H9 (cell line): ENCODE data around the gene SLC25A24. TPM values are rescaled to one million over a fixed set of nuclear protein-coding genes. Genes with fewer than 3 reads are reported as not detected.

Experiments
- DNase-seq: peaks from one replicate; pipeline ENCODE4 v3.0.0-alpha.2; 2017
- H2AFZ ChIP-seq: one replicate; pipeline ENCODE4 v1.6.1; 2013; ENCODE audit warnings: mild to moderate bottlenecking, low read length, control low read depth, moderate library complexity
- H2AK5ac ChIP-seq: 2 replicates; pipeline ENCODE4 v1.6.1; 2013; ENCODE audit warnings: low read length, control low read depth, mixed read lengths; ENCODE audit not compliant: insufficient read length
- H2BK120ac ChIP-seq: one replicate; pipeline ENCODE4 v1.6.1; 2013; ENCODE audit warnings: low read depth, mild to moderate bottlenecking, low read length, control low read depth, inconsistent platforms; ENCODE audit not compliant: poor library complexity, severe bottlenecking
- H2BK12ac ChIP-seq: 2 replicates; pipeline ENCODE4 v1.6.1; 2013; ENCODE audit warnings: low read length, control low read depth, mixed read lengths, low read depth; ENCODE audit not compliant: insufficient read length
- H2BK15ac ChIP-seq: 2 replicates; pipeline ENCODE4 v1.6.1; 2013; ENCODE audit warnings: low read depth, low read length, control low read depth
- H2BK20ac ChIP-seq: one replicate; pipeline ENCODE4 v1.6.1; 2013; ENCODE audit warnings: low read depth, mild to moderate bottlenecking, low read length, control low read depth, inconsistent platforms; ENCODE audit not compliant: poor library complexity, severe bottlenecking
- H2BK5ac ChIP-seq: 2 replicates; pipeline ENCODE4 v1.6.1; 2013; ENCODE audit warnings: low read length, control low read depth, mixed read lengths; ENCODE audit not compliant: insufficient read length
- H3K14ac ChIP-seq: 2 replicates; pipeline ENCODE4 v1.6.1; 2013; ENCODE audit warnings: low read length, control low read depth; ENCODE audit not compliant: insufficient read depth
- H3K18ac ChIP-seq: 2 replicates; pipeline ENCODE4 v1.6.1; 2013; ENCODE audit warnings: low read depth, mild to moderate bottlenecking, mixed read lengths, low read length, control low read depth; ENCODE audit not compliant: insufficient read length
- H3K23ac ChIP-seq: 2 replicates; pipeline ENCODE4 v1.6.1; 2013; ENCODE audit warnings: low read length, control low read depth, mixed read lengths, low read depth; ENCODE audit not compliant: insufficient read length
- H3K23me2 ChIP-seq: 2 replicates; pipeline ENCODE4 v1.6.1; 2013; ENCODE audit warnings: low read depth, mild to moderate bottlenecking, mixed read lengths, low read length, control low read depth; ENCODE audit not compliant: insufficient read length, poor library complexity, severe bottlenecking
- H3K27ac ChIP-seq: 2 replicates; pipeline ENCODE4 v1.5.1; 2013; ENCODE audit warnings: low read length, control low read depth, mixed read lengths, low read depth; ENCODE audit not compliant: insufficient read length
- H3K27me3 ChIP-seq: 2 replicates; pipeline ENCODE4 v1.6.1; 2013; ENCODE audit warnings: low read length, control low read depth, inconsistent platforms; ENCODE audit not compliant: insufficient read depth
- H3K4ac ChIP-seq: 2 replicates; pipeline ENCODE4 v1.6.1; 2013; ENCODE audit warnings: low read depth, mild to moderate bottlenecking, control low read depth, inconsistent platforms, low read length, moderate library complexity
- H3K4me1 ChIP-seq: 2 replicates; pipeline ENCODE4 v1.6.1; 2013; ENCODE audit warnings: low read length, control low read depth, inconsistent platforms; ENCODE audit not compliant: insufficient read depth
- H3K4me2 ChIP-seq: 2 replicates; pipeline ENCODE4 v1.6.1; 2013; ENCODE audit warnings: low read length, control low read depth, mixed read lengths; ENCODE audit not compliant: insufficient read length, insufficient read depth
- H3K56ac ChIP-seq: 2 replicates; pipeline ENCODE4 v1.6.1; 2013; ENCODE audit warnings: low read depth, mild to moderate bottlenecking, mixed read lengths, low read length, control low read depth; ENCODE audit not compliant: insufficient read length
- H3K79me1 ChIP-seq: 2 replicates; pipeline ENCODE4 v1.6.1; 2013; ENCODE audit warnings: low read depth, mild to moderate bottlenecking, moderate library complexity, low read length, control low read depth, inconsistent platforms; ENCODE audit not compliant: insufficient read depth, poor library complexity, severe bottlenecking
- H3K79me2 ChIP-seq: 2 replicates; pipeline ENCODE4 v1.6.1; 2013; ENCODE audit warnings: low read length, control low read depth, inconsistent platforms; ENCODE audit not compliant: insufficient read depth
- H3K9ac ChIP-seq: 2 replicates; pipeline ENCODE4 v1.6.1; 2013; ENCODE audit warnings: low read length, control low read depth, mixed read lengths; ENCODE audit not compliant: insufficient read length; ENCODE audit errors: extremely low read depth
- H3K9me3 ChIP-seq: one replicate; pipeline ENCODE4 v1.6.1; 2013; ENCODE audit warnings: low read depth, low read length, inconsistent platforms; ENCODE audit not compliant: control insufficient read depth
- H3T11ph ChIP-seq: one replicate; pipeline ENCODE4 v1.6.1; 2013; ENCODE audit warnings: mild to moderate bottlenecking, low read length, control low read depth, inconsistent platforms
- H4K20me1 ChIP-seq: one replicate; pipeline ENCODE4 v1.6.1; 2013; ENCODE audit not compliant: control insufficient read depth, insufficient read length, insufficient read depth
- H4K5ac ChIP-seq: 2 replicates; pipeline ENCODE4 v1.6.1; 2013; ENCODE audit warnings: low read depth, mild to moderate bottlenecking, mixed read lengths, low read length, control low read depth; ENCODE audit not compliant: insufficient read length
- H4K8ac ChIP-seq: replicated peaks from 2 replicates; pipeline ENCODE4 v1.6.1; 2013; ENCODE audit warnings: low read length, control low read depth, mixed read lengths, low read depth; ENCODE audit not compliant: insufficient read length
- H4K91ac ChIP-seq: 2 replicates; pipeline ENCODE4 v1.6.1; 2013; ENCODE audit warnings: low read depth, mild to moderate bottlenecking, moderate library complexity, mixed read lengths, low read length, control low read depth; ENCODE audit not compliant: insufficient read length
- H3K27ac Mint-ChIP-seq, 3 experiments: 2 replicates in 2 of 3; 3 replicates in 1 of 3; pipeline ENCODE4 v1.8.0; 2020 to 2021; ENCODE audit warnings: mixed read lengths in 3 of 3, mild to moderate bottlenecking in 1 of 3, moderate library complexity in 1 of 3
- H3K27me3 Mint-ChIP-seq: 2 replicates; pipeline ENCODE4 v1.8.0; 2021; ENCODE audit warnings: low read depth, mild to moderate bottlenecking, moderate library complexity, mixed read lengths
- H3K36me3 Mint-ChIP-seq, 3 experiments: 2 replicates in 2 of 3; 3 replicates in 1 of 3; pipeline ENCODE4 v1.8.0; 2020 to 2021; ENCODE audit warnings: low read depth in 3 of 3, mixed read lengths in 3 of 3; ENCODE audit not compliant: insufficient read depth in 1 of 3
- H3K4me1 Mint-ChIP-seq, 2 experiments: 2 replicates each; pipeline ENCODE4 v1.8.0; 2020; ENCODE audit warnings: mixed read lengths in 2 of 2
- H3K4me3 Mint-ChIP-seq, 2 experiments: 2 replicates in 1 of 2; 3 replicates in 1 of 2; pipeline ENCODE4 v1.8.0; 2020 to 2021; ENCODE audit warnings: mild to moderate bottlenecking in 2 of 2, mixed read lengths in 2 of 2, moderate library complexity in 1 of 2
- H3K9me3 Mint-ChIP-seq, 2 experiments: 2 replicates in 1 of 2; 3 replicates in 1 of 2; pipeline ENCODE4 v1.8.0; 2020; ENCODE audit warnings: mild to moderate bottlenecking in 2 of 2, mixed read lengths in 2 of 2, moderate library complexity in 1 of 2
- WGBS: extraction: QIAGEN DNeasy Blood & Tissue Kit; methylation state at CpG from one replicate; pipeline ENCODE4 v1.1.7; 2013; ENCODE audit warnings: missing lambda C conversion rate, low lambda C conversion rate, mixed read lengths; ENCODE audit not compliant: insufficient read length; ENCODE audit errors: extremely low coverage; 5-methylcytosine and 5-hydroxymethylcytosine counted together
- total RNA-seq: library from RNA; stranded (reverse); gene quantifications from 2 replicates; pipeline ENCODE4 v1.2.1, GENCODE V29; 2021
- TF ChIP-seq, protein P1 (sequence below): fragments of 200-600 bp; sonication (generic); conservative IDR thresholded peaks from 3 replicates; pipeline ENCODE4 v1.8.0; 2021; ENCODE audit warnings: antibody characterized with exemption, mild to moderate bottlenecking

Gene SLC25A24
- total RNA-seq, 1 experiment from 2014 or later = 35.1 TPM

DNA sequence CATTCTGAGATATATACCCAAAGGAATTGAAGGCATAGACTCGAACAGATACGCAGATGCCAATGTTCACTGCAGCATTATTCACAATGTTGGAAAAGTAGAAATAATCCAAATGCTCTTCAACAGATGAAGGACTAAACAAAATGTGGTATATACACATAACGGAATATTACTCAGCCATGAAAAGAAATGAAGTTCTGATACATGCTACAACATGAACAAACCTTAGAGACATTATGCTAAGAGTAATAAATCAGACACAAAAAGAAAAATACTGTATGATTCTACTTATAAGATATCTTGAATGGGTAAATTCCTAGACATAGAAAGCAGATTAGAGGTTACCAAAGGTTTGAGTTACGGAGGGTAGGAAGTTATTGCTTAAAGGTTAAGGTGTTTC, 57.9 kb downstream of the SLC25A24 start:
- no peak overlapping the region for H4K91ac ChIP-seq
- H2BK120ac ChIP-seq = no peak overlapping the region
- H3K27ac ChIP-seq = no peak overlapping the region
- no peak overlapping the region for H3K4me2 ChIP-seq
- no peak overlapping the region for H2AK5ac ChIP-seq
- H3K36me3 Mint-ChIP-seq = peaks cover 16 to 74% (median 50%) of the 10 kb centered on the region in 3 experiments
- H3K79me2 ChIP-seq = no peaks in the 10 kb centered on the region
- H3K9ac ChIP-seq = no peak overlapping the region
- WGBS = 100% methylated on average over 1 of the region's 4 CpGs
- H3K56ac ChIP-seq = no peak overlapping the region
- no peak overlapping the region for H3K23ac ChIP-seq
- H2AFZ ChIP-seq = no peak overlapping the region
- H2BK20ac ChIP-seq = no peak overlapping the region
- no peaks in the 10 kb centered on the region for H3K4me1 ChIP-seq
- no peaks in the 10 kb centered on the region for H3K4me1 Mint-ChIP-seq
- H3K9me3 ChIP-seq = no peaks in the 10 kb centered on the region
- no peak overlapping the region for H3K27ac Mint-ChIP-seq
- H3K79me1 ChIP-seq = no peaks in the 10 kb centered on the region
- H3K18ac ChIP-seq = no peak overlapping the region
- no peak overlapping the region for H3K4me3 Mint-ChIP-seq
- H2BK5ac ChIP-seq = no peak overlapping the region
- H2BK12ac ChIP-seq = no peak overlapping the region
- no peak overlapping the region for H4K8ac ChIP-seq
- H3K9me3 Mint-ChIP-seq = peaks cover 0 to 7% of the 10 kb centered on the region in 2 experiments; a peak in 4 of 5 replicates
- TF ChIP-seq, protein P1, sequence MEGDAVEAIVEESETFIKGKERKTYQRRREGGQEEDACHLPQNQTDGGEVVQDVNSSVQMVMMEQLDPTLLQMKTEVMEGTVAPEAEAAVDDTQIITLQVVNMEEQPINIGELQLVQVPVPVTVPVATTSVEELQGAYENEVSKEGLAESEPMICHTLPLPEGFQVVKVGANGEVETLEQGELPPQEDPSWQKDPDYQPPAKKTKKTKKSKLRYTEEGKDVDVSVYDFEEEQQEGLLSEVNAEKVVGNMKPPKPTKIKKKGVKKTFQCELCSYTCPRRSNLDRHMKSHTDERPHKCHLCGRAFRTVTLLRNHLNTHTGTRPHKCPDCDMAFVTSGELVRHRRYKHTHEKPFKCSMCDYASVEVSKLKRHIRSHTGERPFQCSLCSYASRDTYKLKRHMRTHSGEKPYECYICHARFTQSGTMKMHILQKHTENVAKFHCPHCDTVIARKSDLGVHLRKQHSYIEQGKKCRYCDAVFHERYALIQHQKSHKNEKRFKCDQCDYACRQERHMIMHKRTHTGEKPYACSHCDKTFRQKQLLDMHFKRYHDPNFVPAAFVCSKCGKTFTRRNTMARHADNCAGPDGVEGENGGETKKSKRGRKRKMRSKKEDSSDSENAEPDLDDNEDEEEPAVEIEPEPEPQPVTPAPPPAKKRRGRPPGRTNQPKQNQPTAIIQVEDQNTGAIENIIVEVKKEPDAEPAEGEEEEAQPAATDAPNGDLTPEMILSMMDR = no peak
- no peak overlapping the region for H3K14ac ChIP-seq
- no peak overlapping the region for H3T11ph ChIP-seq
- no peaks in the 10 kb centered on the region for H3K23me2 ChIP-seq
- no peaks in the 10 kb centered on the region for H4K20me1 ChIP-seq
- H4K5ac ChIP-seq = no peak overlapping the region
- no peak overlapping the region for H2BK15ac ChIP-seq
- H3K27me3 Mint-ChIP-seq = no peaks in the 10 kb centered on the region
- no peaks in the 10 kb centered on the region for H3K27me3 ChIP-seq
- H3K4ac ChIP-seq = no peak overlapping the region
- DNase-seq = no peak
